HEK293 (cell line): ENCODE results near the gene ATCAY.

Experiments
- ATF2 ChIP-seq: fragments of 450-650 bp; formaldehyde crosslinking; IDR thresholded peaks from 2 replicates; pipeline ENCODE4 v1.5.1; 2016; ENCODE audit warnings: missing biosample characterization, missing genetic modification characterization, low read depth
- CTCF ChIP-seq: fragments of 450-650 bp; formaldehyde crosslinking; IDR thresholded peaks from 2 replicates; pipeline ENCODE4 v1.5.1; 2016; ENCODE audit warnings: missing biosample characterization, missing genetic modification characterization
- PATZ1 ChIP-seq: fragments of 450-650 bp; formaldehyde crosslinking; IDR thresholded peaks from 2 replicates; pipeline ENCODE4 v1.5.1; 2016; ENCODE audit warnings: missing biosample characterization, missing genetic modification characterization
- ZFP37 ChIP-seq: fragments of 450-650 bp; formaldehyde crosslinking; IDR thresholded peaks from 2 replicates; pipeline ENCODE4 v1.5.1; 2016; ENCODE audit warnings: missing biosample characterization, missing genetic modification characterization
- ZNF10 ChIP-seq: fragments of 450-650 bp; formaldehyde crosslinking; IDR thresholded peaks from 2 replicates; pipeline ENCODE4 v1.5.1; 2017; ENCODE audit warnings: missing biosample characterization, missing genetic modification characterization
- ZNF140 ChIP-seq: fragments of 450-650 bp; formaldehyde crosslinking; IDR thresholded peaks from 2 replicates; pipeline ENCODE4 v1.5.1; 2016; ENCODE audit warnings: missing biosample characterization, missing genetic modification characterization
- ZNF18 ChIP-seq: fragments of 450-650 bp; formaldehyde crosslinking; IDR thresholded peaks from 2 replicates; pipeline ENCODE4 v1.5.1; 2016; ENCODE audit warnings: missing biosample characterization, missing genetic modification characterization
- ZNF510 ChIP-seq: fragments of 450-650 bp; formaldehyde crosslinking; IDR thresholded peaks from 2 replicates; pipeline ENCODE4 v1.5.1; 2018; ENCODE audit warnings: mild to moderate bottlenecking, missing genetic modification characterization, missing biosample characterization; ENCODE audit not compliant: insufficient replicate concordance
- ZNF645 ChIP-seq: fragments of 450-650 bp; formaldehyde crosslinking; IDR thresholded peaks from 2 replicates; pipeline ENCODE4; 2016; ENCODE audit warnings: missing biosample characterization, missing genetic modification characterization
- ZNF707 ChIP-seq: fragments of 450-650 bp; formaldehyde crosslinking; IDR thresholded peaks from 2 replicates; pipeline ENCODE4 v1.5.1; 2016; ENCODE audit warnings: missing biosample characterization, missing genetic modification characterization
- ZNF768 ChIP-seq: fragments of 450-650 bp; formaldehyde crosslinking; IDR thresholded peaks from 2 replicates; pipeline ENCODE4 v1.5.1; 2018; ENCODE audit warnings: missing biosample characterization, mild to moderate bottlenecking, missing genetic modification characterization
- ZNF830 ChIP-seq: fragments of 450-650 bp; IDR thresholded peaks from 2 replicates; pipeline ENCODE4 v1.5.0; 2018; ENCODE audit warnings: missing biosample characterization, missing genetic modification characterization, low read depth, mild to moderate bottlenecking, moderate library complexity
- ZSCAN23 ChIP-seq: fragments of 450-650 bp; formaldehyde crosslinking; IDR thresholded peaks from 2 replicates; pipeline ENCODE4 v1.5.1; 2016; ENCODE audit warnings: missing biosample characterization, missing genetic modification characterization

- TF ChIP-seq CTCF (tag by site-specific recombination) (no peak), ZNF510 (tag by site-specific recombination) (no peak), ZNF707 (tag by site-specific recombination) (no peak), ZNF645 (tag by site-specific recombination) (no peak), ZNF830 (tag by site-specific recombination) (no peak), ZNF10 (tag by site-specific recombination) (no peak), ZSCAN23 (no peak), ZNF18 (tag by site-specific recombination) (no peak), ATF2 (tag by site-specific recombination) (no peak), ZFP37 (tag by site-specific recombination) (no peak), ZNF768 (tag by site-specific recombination) (no peak), ZNF140 (no peak), PATZ1 (tag by site-specific recombination) (peak; percentile 74)
Measured at GRCh38 chr19:3932931-3933810, 52.7 kb downstream of the ATCAY start, which contains the start of gene NMRK2.
